GM23248 (cell line): ENCODE data around the gene SGTA. TPM values are rescaled to one million over a fixed set of nuclear protein-coding genes. Genes with fewer than 3 reads are reported as not detected.

Source experiments
- DNase-seq: peaks from one replicate; pipeline ENCODE4 v3.0.0-alpha.2; 2015
- H2AFZ ChIP-seq: fragments of 200-600 bp; sonication (generic); 2 replicates; pipeline ENCODE4 v1.6.1; 2016; ENCODE audit warnings: antibody characterized with exemption
- H3F3A ChIP-seq: fragments of 200-600 bp; sonication (generic); 2 replicates; pipeline ENCODE4 v1.6.1; 2016; ENCODE audit warnings: mild to moderate bottlenecking, antibody characterized with exemption, mixed run types; ENCODE audit not compliant: insufficient read depth
- H3K27ac ChIP-seq: fragments of 200-600 bp; sonication (generic); 2 replicates; pipeline ENCODE4 v1.5.1; 2016; ENCODE audit warnings: mild to moderate bottlenecking
- H3K27me3 ChIP-seq: fragments of 200-600 bp; sonication (generic); replicated peaks from 2 replicates; pipeline ENCODE4 v1.6.1; 2016; ENCODE audit warnings: mild to moderate bottlenecking; ENCODE audit not compliant: insufficient read depth
- H3K36me3 ChIP-seq: fragments of 200-600 bp; sonication (generic); 2 replicates; pipeline ENCODE4 v1.6.1; 2016; ENCODE audit warnings: low read depth, mild to moderate bottlenecking
- H3K4me1 ChIP-seq: fragments of 200-600 bp; sonication (generic); 2 replicates; pipeline ENCODE4 v1.6.1; 2016; ENCODE audit warnings: mild to moderate bottlenecking; ENCODE audit not compliant: insufficient read depth
- H3K4me2 ChIP-seq: fragments of 200-600 bp; sonication (generic); one replicate; pipeline ENCODE4 v1.6.1; 2016; ENCODE audit warnings: mild to moderate bottlenecking; ENCODE audit not compliant: unreplicated experiment
- H3K4me3 ChIP-seq: fragments of 200-600 bp; sonication (generic); 2 replicates; pipeline ENCODE4 v1.5.1; 2016; ENCODE audit warnings: mild to moderate bottlenecking
- H3K79me2 ChIP-seq: fragments of 200-600 bp; sonication (generic); 2 replicates; pipeline ENCODE4 v1.6.1; 2016; ENCODE audit warnings: mild to moderate bottlenecking; ENCODE audit not compliant: insufficient read depth
- H3K9ac ChIP-seq: fragments of 200-600 bp; sonication (generic); 2 replicates; pipeline ENCODE4 v1.6.1; 2016; ENCODE audit warnings: mild to moderate bottlenecking
- H3K9me2 ChIP-seq: fragments of 200-600 bp; sonication (generic); 2 replicates; pipeline ENCODE4 v1.6.1; 2016; ENCODE audit warnings: mixed run types, mild to moderate bottlenecking, moderate library complexity; ENCODE audit not compliant: insufficient read depth
- H3K9me3 ChIP-seq: fragments of 200-600 bp; sonication (generic); one replicate; pipeline ENCODE4 v1.6.1; 2017; ENCODE audit warnings: low read depth
- H4K20me1 ChIP-seq: fragments of 200-600 bp; sonication (generic); 2 replicates; pipeline ENCODE4 v1.6.0; 2016; ENCODE audit not compliant: insufficient read depth
- EZH2 ChIP-seq: fragments of 200-600 bp; sonication (generic); IDR thresholded peaks from 2 replicates; pipeline ENCODE4 v1.6.1; 2018; ENCODE audit warnings: antibody characterized with exemption, mild to moderate bottlenecking; ENCODE audit not compliant: insufficient read depth, poor library complexity, severe bottlenecking
- EZH2phosphoT487 ChIP-seq: fragments of 200-600 bp; sonication (generic); IDR thresholded peaks from 2 replicates; pipeline ENCODE4 v1.6.1; 2018; ENCODE audit warnings: antibody characterized with exemption, moderate library complexity, mild to moderate bottlenecking, low read depth; ENCODE audit not compliant: insufficient read depth
- WGBS, 2 experiments: methylation state at CpG; one replicate each; pipeline ENCODE4 v1.1.6; 2015 to 2017; ENCODE audit warnings: low lambda C conversion rate in 2 of 2, low coverage in 1 of 2; ENCODE audit errors: missing lambda C conversion rate in 2 of 2; 5-methylcytosine and 5-hydroxymethylcytosine counted together
- in situ Hi-C: fragments of 300-500 bp; cut with MboI; formaldehyde crosslinking; loops from 2 replicates; pipeline ENCODE4 v1.15.0; 2020
- polyA plus RNA-seq: library from polyadenylated mRNA; unstranded; fragments of >200 nt; fragmentation: Nextera tagmentation; extraction: Ambion mirVana; gene quantifications from 2 replicates; pipeline ENCODE4 v1.2.1, GENCODE V29; 2016
- total RNA-seq: library from RNA; depleted of rRNA; stranded (reverse); fragments of >200 nt; shearing (Covaris generic); gene quantifications from 2 replicates; pipeline ENCODE4 v1.2.3, GENCODE V29; 2014

SGTA gene
- total and polyA plus RNA-seq, 2 experiments from 2014 or later: 57.5 to 66.2 TPM

GRCh38 chr19:2775556-2776430 is 7.3 kb downstream of the SGTA start:
- no peaks in the 10 kb centered on the region for H3F3A ChIP-seq
- in situ Hi-C loops: no loop called here
- no peaks in the 10 kb centered on the region for H3K36me3 ChIP-seq
- H3K9me2 ChIP-seq: no peaks in the 10 kb centered on the region
- TF ChIP-seq EZH2phosphoT487: no peak
- TF ChIP-seq EZH2: no peak
- DNase-seq: peak; percentile 35
- H3K79me2 ChIP-seq: peaks cover 88% of the 10 kb centered on the region
- no peaks in the 10 kb centered on the region for H3K27me3 ChIP-seq
- 83% methylated on average over 29 of the region's 29 CpGs for WGBS, 2 experiments
- no peak overlapping the region for H3K4me3 ChIP-seq
- H3K4me1 ChIP-seq: no peaks in the 10 kb centered on the region
- H3K4me2 ChIP-seq: no peak overlapping the region
- H3K9me3 ChIP-seq: no peaks in the 10 kb centered on the region
- no peak overlapping the region for H3K9ac ChIP-seq
- no peak overlapping the region for H2AFZ ChIP-seq
- H3K27ac ChIP-seq: no peak overlapping the region
- H4K20me1 ChIP-seq: no peaks in the 10 kb centered on the region

- WGBS, 2 experiments: 95% methylated on average over 24 of the region's 24 CpGs
- TF ChIP-seq EZH2phosphoT487: no peak
- no peak for TF ChIP-seq EZH2
- no peak for DNase-seq
- no peak overlapping the region for H3K4me2 ChIP-seq
- H3K4me1 ChIP-seq: no peaks in the 10 kb centered on the region
- no peaks in the 10 kb centered on the region for H3K9me3 ChIP-seq
- H3K9me2 ChIP-seq: no peaks in the 10 kb centered on the region
- no peak overlapping the region for H3K4me3 ChIP-seq
- H3K79me2 ChIP-seq: peaks cover 88% of the 10 kb centered on the region
- no peaks in the 10 kb centered on the region for H4K20me1 ChIP-seq
- no peak overlapping the region for H3K27ac ChIP-seq
- H2AFZ ChIP-seq: no peak overlapping the region
- H3K27me3 ChIP-seq: no peaks in the 10 kb centered on the region
- no peak overlapping the region for H3K9ac ChIP-seq
- in situ Hi-C loops: no loop called here
- H3F3A ChIP-seq: no peaks in the 10 kb centered on the region
- no peaks in the 10 kb centered on the region for H3K36me3 ChIP-seq
Measured at GRCh38 chr19:2774953-2775555, 8.0 kb downstream of the SGTA start.

GRCh38 chr19:2774083-2774679 is 8.9 kb downstream of the SGTA start:
- no peak for DNase-seq

DNA sequence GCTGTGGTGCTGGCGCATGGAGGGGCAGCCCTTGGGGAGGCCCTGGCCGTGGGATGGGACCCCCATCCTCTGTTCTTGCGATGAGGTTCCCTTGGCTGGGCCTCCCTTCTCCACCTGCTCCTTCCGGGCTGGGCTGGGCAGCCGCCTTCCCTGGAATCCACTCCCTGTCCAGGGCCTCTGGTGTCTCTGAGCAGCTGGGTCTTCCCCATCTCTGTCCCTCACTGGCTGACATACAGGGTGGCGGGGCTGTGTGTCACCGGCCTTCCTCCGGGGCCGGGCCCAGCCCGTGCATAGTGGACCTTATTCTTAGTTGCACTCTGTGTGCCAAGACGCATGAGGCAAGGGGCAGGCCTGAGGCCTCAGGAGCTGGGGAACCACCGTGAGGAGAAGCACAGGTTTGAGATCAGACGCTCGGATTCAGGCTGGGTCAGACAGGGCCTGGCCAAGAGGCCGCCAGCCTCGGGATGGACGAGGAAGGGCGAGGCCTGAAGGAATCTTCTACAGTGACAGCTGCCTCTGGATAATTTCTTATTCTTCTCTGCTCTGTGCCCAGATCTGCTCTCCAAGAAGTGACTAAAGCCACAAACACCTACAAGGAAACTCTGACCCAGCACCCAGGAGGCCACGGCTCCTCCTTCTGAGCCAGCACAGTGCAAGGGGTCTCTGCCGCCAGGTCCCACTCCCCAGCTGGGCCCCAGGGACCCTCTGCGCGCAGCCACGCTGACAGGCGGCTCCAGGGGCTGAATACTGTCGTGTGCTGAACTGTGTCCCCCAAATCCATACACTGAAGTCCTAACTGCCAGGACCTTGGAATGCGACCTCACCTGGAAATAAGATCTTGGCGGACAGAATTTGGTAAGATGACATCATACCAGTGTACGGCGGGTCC is 11.0 kb downstream of the SGTA start:
- Histone ChIP-seq H3K4me3 (no peak overlapping the region), H3K79me2 (peaks cover 80% of the 10 kb centered on the region), H3K4me2 (no peak overlapping the region), H3F3A (no peaks in the 10 kb centered on the region), H3K27ac (no peak overlapping the region), H3K9ac (no peak overlapping the region), H3K4me1 (no peaks in the 10 kb centered on the region), H3K36me3 (no peaks in the 10 kb centered on the region), H3K27me3 (no peaks in the 10 kb centered on the region), H3K9me2 (no peaks in the 10 kb centered on the region), H2AFZ (no peak overlapping the region), H4K20me1 (no peaks in the 10 kb centered on the region), H3K9me3 (no peaks in the 10 kb centered on the region)
- 83 to 86% methylated on average over 29 of the region's 29 CpGs for WGBS, 2 experiments
- in situ Hi-C loops: no loop called here
- no peak for DNase-seq
- TF ChIP-seq EZH2phosphoT487 (no peak), EZH2 (no peak)

More at GRCh38 chr19:2774083-2774679, 8.9 kb downstream of the SGTA start:
- H2AFZ ChIP-seq: no peak overlapping the region
- H3K4me2 ChIP-seq: no peak overlapping the region
- no peaks in the 10 kb centered on the region for H3K27me3 ChIP-seq
- no peaks in the 10 kb centered on the region for H3F3A ChIP-seq
- peaks cover 86% of the 10 kb centered on the region for H3K79me2 ChIP-seq
- no peak overlapping the region for H3K27ac ChIP-seq
- H3K9me3 ChIP-seq: no peaks in the 10 kb centered on the region
- 86 to 89% methylated on average over 29 to 32 of the region's 32 CpGs for WGBS, 2 experiments
- in situ Hi-C loops: no loop called here
- H3K9me2 ChIP-seq: no peaks in the 10 kb centered on the region
- H3K36me3 ChIP-seq: no peaks in the 10 kb centered on the region
- H3K9ac ChIP-seq: no peak overlapping the region
- no peaks in the 10 kb centered on the region for H3K4me1 ChIP-seq
- H3K4me3 ChIP-seq: no peak overlapping the region
- no peak for TF ChIP-seq EZH2phosphoT487
- no peak for TF ChIP-seq EZH2
- H4K20me1 ChIP-seq: no peaks in the 10 kb centered on the region
